IPS-15b (cell line): ENCODE results near the gene ACTG1.

ENCODE experiments used
- H3K27me3 ChIP-seq: one replicate; pipeline ENCODE4 v1.6.1; 2013; ENCODE audit warnings: low read length; ENCODE audit not compliant: control insufficient read depth, insufficient read depth
- H3K36me3 ChIP-seq: one replicate; pipeline ENCODE4 v1.6.1; 2013; ENCODE audit warnings: low read length; ENCODE audit not compliant: control insufficient read depth, insufficient read depth
- H3K4me1 ChIP-seq: one replicate; pipeline ENCODE4 v1.6.1; 2013; ENCODE audit warnings: mild to moderate bottlenecking, low read length; ENCODE audit not compliant: control insufficient read depth, insufficient read depth
- H3K4me3 ChIP-seq: one replicate; pipeline ENCODE4 v1.5.1; 2013; ENCODE audit warnings: low read depth, low read length
- H3K9ac ChIP-seq: one replicate; pipeline ENCODE4 v1.6.1; 2013; ENCODE audit warnings: low read depth, mild to moderate bottlenecking, low read length
- H3K9me3 ChIP-seq: one replicate; pipeline ENCODE4 v1.6.1; 2013; ENCODE audit warnings: mild to moderate bottlenecking, low read length; ENCODE audit not compliant: control insufficient read depth, insufficient read depth

The ACTG1 gene

GRCh38 chr17:81486199-81486810, 26.3 kb downstream of the ACTG1 start:
- Histone ChIP-seq H3K9me3 (no peaks in the 10 kb centered on the region), H3K36me3 (no peaks in the 10 kb centered on the region), H3K27me3 (peaks cover 34% of the 10 kb centered on the region), H3K9ac (no peak overlapping the region), H3K4me1 (peaks cover 14% of the 10 kb centered on the region), H3K4me3 (no peak overlapping the region)

- Histone ChIP-seq H3K4me3 (peak overlapping the region; percentile 63), H3K4me1 (peaks cover 2% of the 10 kb centered on the region), H3K36me3 (no peaks in the 10 kb centered on the region), H3K27me3 (peaks cover 50% of the 10 kb centered on the region), H3K9me3 (no peaks in the 10 kb centered on the region), H3K9ac (peak overlapping the region; percentile 24)
These were observed 28.2 kb downstream of the ACTG1 start for GRCh38 chr17:81484195-81484979.

GRCh38 chr17:81483862-81484194, 28.8 kb downstream of the ACTG1 start:
- peaks cover 53% of the 10 kb centered on the region for H3K27me3 ChIP-seq
- no peaks in the 10 kb centered on the region for H3K9me3 ChIP-seq
- peak overlapping the region; percentile 24 for H3K9ac ChIP-seq
- peak overlapping the region; percentile 63 for H3K4me3 ChIP-seq
- H3K4me1 ChIP-seq: peaks cover 2% of the 10 kb centered on the region
- no peaks in the 10 kb centered on the region for H3K36me3 ChIP-seq

- peaks cover 53% of the 10 kb centered on the region for H3K27me3 ChIP-seq
- peak overlapping the region; percentile 63 for H3K4me3 ChIP-seq
- H3K9me3 ChIP-seq: no peaks in the 10 kb centered on the region
- H3K4me1 ChIP-seq: peaks cover 2% of the 10 kb centered on the region
- H3K9ac ChIP-seq: no peak overlapping the region
- H3K36me3 ChIP-seq: no peaks in the 10 kb centered on the region
These were observed 29.3 kb downstream of the ACTG1 start for GRCh38 chr17:81483085-81483861.

- Histone ChIP-seq H3K4me3 (no peak overlapping the region), H3K9ac (no peak overlapping the region)
These were observed 29.9 kb downstream of the ACTG1 start for GRCh38 chr17:81482673-81483072.

GRCh38 chr17:81481815-81482505, 30.6 kb downstream of the ACTG1 start:
- Histone ChIP-seq H3K4me1 (peaks cover 2% of the 10 kb centered on the region), H3K4me3 (peak overlapping the region; percentile 26), H3K36me3 (no peaks in the 10 kb centered on the region), H3K27me3 (peaks cover 55% of the 10 kb centered on the region), H3K9me3 (no peaks in the 10 kb centered on the region), H3K9ac (no peak overlapping the region)

More at GRCh38 chr17:81482673-81483072, 29.9 kb downstream of the ACTG1 start:
- Histone ChIP-seq H3K36me3 (no peaks in the 10 kb centered on the region), H3K4me1 (peaks cover 2% of the 10 kb centered on the region), H3K9me3 (no peaks in the 10 kb centered on the region), H3K27me3 (peaks cover 57% of the 10 kb centered on the region)

- no peaks in the 10 kb centered on the region for H3K36me3 ChIP-seq
- H3K9ac ChIP-seq: no peak overlapping the region
- peak overlapping the region; percentile 26 for H3K4me3 ChIP-seq
- H3K27me3 ChIP-seq: peaks cover 52% of the 10 kb centered on the region
- H3K4me1 ChIP-seq: peaks cover 2% of the 10 kb centered on the region
- H3K9me3 ChIP-seq: no peaks in the 10 kb centered on the region
These were observed 31.4 kb downstream of the ACTG1 start for GRCh38 chr17:81481073-81481799.

GRCh38 chr17:81480140-81481072, 32.2 kb downstream of the ACTG1 start:
- Histone ChIP-seq H3K4me3 (no peak overlapping the region), H3K27me3 (peaks cover 48% of the 10 kb centered on the region), H3K9ac (no peak overlapping the region), H3K4me1 (peaks cover 2% of the 10 kb centered on the region), H3K9me3 (no peaks in the 10 kb centered on the region), H3K36me3 (no peaks in the 10 kb centered on the region)

GRCh38 chr17:81479175-81480071, 33.2 kb downstream of the ACTG1 start:
- Histone ChIP-seq H3K4me3 (no peak overlapping the region), H3K9ac (no peak overlapping the region), H3K27me3 (peaks cover 48% of the 10 kb centered on the region), H3K9me3 (no peaks in the 10 kb centered on the region), H3K4me1 (no peaks in the 10 kb centered on the region), H3K36me3 (no peaks in the 10 kb centered on the region)

- Histone ChIP-seq H3K9me3 (no peaks in the 10 kb centered on the region), H3K27me3 (peaks cover 40% of the 10 kb centered on the region), H3K9ac (no peak overlapping the region), H3K4me3 (no peak overlapping the region), H3K36me3 (no peaks in the 10 kb centered on the region), H3K4me1 (no peaks in the 10 kb centered on the region)
These were observed 34.5 kb downstream of the ACTG1 start for GRCh38 chr17:81478119-81478518.
